Measurements from ENCODE around the gene NFATC2IP.

DNA sequence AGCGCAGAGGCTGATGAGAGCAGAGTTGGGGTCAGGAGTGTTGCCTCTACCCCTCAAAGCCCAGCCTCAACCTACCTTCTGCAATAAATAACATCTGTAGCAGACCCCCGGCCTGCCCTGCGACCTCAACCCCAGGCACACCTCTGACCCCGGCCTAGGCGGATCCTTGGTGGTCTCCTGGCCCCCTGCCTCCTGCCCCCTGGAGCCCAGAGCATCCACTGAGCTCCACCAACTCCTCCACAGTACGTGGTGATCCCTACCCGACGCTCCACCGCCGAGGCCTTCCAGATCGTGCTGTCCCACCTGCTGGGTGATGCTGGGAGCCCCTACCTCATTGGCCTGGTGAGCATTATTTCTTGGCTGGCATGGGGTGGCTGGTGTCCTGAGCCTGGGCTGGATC, 32.2 kb downstream of the NFATC2IP start:
- no peak for TF ChIP-seq POLR2A (IDR thresholded peaks at IDR 0.05)
- TF ChIP-seq, protein P1, sequence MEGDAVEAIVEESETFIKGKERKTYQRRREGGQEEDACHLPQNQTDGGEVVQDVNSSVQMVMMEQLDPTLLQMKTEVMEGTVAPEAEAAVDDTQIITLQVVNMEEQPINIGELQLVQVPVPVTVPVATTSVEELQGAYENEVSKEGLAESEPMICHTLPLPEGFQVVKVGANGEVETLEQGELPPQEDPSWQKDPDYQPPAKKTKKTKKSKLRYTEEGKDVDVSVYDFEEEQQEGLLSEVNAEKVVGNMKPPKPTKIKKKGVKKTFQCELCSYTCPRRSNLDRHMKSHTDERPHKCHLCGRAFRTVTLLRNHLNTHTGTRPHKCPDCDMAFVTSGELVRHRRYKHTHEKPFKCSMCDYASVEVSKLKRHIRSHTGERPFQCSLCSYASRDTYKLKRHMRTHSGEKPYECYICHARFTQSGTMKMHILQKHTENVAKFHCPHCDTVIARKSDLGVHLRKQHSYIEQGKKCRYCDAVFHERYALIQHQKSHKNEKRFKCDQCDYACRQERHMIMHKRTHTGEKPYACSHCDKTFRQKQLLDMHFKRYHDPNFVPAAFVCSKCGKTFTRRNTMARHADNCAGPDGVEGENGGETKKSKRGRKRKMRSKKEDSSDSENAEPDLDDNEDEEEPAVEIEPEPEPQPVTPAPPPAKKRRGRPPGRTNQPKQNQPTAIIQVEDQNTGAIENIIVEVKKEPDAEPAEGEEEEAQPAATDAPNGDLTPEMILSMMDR (IDR thresholded peaks at IDR 0.05): no peak
